Mammary epithelial cell (primary cell): ENCODE measurements around the gene OR10A2.

Experiments
- CTCF ChIP-seq, 2 donors: IDR thresholded peaks in 1 of 2; conservative IDR thresholded peaks in 1 of 2; 2 replicates each; pipeline ENCODE4 v1.5.1; 2011 to 2012; ENCODE audit warnings: inconsistent platforms in 2 of 2, low read length in 2 of 2, mild to moderate bottlenecking in 2 of 2, control low read depth in 1 of 2, low read depth in 1 of 2; ENCODE audit not compliant: insufficient read depth in 1 of 2; ENCODE audit errors: extremely low read depth in 1 of 2
- EZH2 ChIP-seq: IDR thresholded peaks from 2 replicates; pipeline ENCODE4 v1.6.1; 2012; ENCODE audit warnings: low read length, inconsistent platforms, borderline replicate concordance

- TF ChIP-seq CTCF (conservative IDR thresholded peaks at IDR 0.05 in 1 of 2, IDR thresholded peaks at IDR 0.05 in 1 of 2; ENCODE audit: extremely low read depth in 1 of 2, insufficient read depth in 1 of 2, low read depth in 1 of 2, low read length in 2 of 2) (no peak), EZH2 (no peak)
These were observed 48.5 kb downstream of the OR10A2 start for GRCh38 chr11:6911378-6911777.
